GM19324 (cell line): ENCODE measurements around the gene REX1BD.
A peak's percentile ranks its signal among the peaks of the same experiment; 100 is the strongest.
"Not testable (repeated sequence)": the region's sequence is repeated elsewhere in the genome, so short reads cannot be mapped to it uniquely, and the experiment has no call there.

Source experiments
- ATAC-seq: cut with Tn5 transposase; IDR thresholded peaks from one replicate; pipeline ENCODE4 v1.9.1; 2021; ENCODE audit warnings: mild to moderate bottlenecking, moderate library complexity; ENCODE audit not compliant: unreplicated experiment, low FRiP score

The REX1BD gene

DNA sequence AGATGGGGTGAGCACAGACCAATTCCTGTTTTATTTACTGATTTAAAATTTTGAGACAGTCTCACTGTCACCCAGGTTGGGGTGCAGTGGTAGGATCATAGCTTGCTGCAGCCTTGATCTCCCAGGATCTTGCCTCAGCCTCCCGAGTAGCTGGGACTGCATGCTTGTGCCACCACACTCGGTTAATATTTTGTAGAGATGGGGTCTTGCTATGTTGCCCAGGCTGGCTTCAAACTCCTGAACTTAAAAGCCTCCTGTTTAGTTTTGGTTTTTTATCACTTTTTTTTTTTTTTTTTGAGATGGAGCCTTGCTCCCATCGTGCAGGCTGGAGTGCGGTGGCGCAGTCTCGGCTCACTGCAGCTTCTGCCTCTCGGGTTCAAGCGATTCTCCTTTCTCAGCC lies 12.2 kb upstream of the REX1BD start:
- no peak for ATAC-seq

DNA sequence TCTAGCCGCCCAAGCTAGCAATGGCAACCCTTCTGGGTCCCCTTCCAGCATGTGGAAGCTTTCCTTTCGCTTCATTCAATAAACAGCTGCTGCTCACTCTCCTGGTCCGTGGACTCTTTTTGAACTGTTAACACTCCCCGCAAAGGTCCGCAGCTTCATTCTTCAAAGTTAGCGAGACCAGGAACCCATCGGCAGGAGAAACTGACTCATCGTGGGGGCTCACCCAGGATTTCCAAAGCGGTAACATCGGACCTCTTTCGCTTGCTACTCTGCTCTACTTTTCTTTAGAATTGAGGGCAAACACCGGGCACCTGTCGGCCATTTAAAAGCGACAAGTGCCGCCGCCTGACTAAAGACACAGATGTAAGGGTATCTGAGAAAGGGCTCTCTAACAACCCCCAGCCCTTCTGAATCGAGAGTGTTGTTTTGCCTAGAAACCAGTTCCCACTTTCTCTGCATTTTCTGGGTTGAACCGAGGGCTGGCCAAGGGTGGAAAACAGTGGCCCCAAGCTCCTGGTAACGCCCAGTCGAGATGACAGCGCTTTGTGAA lies 11.2 kb upstream of the REX1BD start:
- ATAC-seq: no peak

DNA sequence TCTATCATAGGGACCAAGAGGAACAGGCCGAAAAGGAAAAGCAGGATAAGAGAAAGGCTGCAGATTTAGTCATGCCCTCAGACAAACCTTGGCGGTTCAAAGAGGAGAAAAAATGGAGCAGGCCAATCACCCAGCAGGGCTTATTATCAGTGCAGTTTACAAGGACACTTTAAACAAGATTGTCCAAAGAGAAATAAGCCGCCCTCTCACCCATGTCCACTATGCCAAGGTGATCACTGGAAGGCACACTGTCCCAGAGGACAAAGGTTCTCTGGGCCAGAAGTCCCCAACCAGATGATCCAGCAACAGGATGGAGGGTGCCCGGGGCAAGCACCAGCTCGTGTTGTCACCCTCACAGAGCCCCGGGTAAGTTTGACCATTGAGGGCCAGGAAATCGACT lies 8.3 kb upstream of the REX1BD start:
- ATAC-seq: no peak

DNA sequence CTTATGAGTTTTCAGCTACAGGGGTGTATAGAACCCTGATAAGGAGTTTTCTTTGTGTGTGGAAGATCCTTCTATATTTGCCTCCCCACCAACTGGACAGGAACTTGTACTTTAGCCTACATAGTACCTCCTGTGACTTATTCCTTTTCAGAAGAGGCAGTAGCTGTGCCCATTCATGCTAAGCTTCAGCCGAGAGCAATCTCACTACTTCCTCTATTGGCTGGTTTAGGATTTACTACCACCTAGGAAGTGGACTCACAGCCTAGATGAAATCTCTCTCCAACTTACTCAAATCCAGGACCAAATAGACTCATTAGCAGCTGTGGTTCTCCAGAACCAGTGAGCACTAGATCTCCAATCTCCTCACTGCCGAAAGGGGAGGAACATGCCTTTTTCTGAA lies 2.3 kb upstream of the REX1BD start:
- ATAC-seq: no peak

DNA sequence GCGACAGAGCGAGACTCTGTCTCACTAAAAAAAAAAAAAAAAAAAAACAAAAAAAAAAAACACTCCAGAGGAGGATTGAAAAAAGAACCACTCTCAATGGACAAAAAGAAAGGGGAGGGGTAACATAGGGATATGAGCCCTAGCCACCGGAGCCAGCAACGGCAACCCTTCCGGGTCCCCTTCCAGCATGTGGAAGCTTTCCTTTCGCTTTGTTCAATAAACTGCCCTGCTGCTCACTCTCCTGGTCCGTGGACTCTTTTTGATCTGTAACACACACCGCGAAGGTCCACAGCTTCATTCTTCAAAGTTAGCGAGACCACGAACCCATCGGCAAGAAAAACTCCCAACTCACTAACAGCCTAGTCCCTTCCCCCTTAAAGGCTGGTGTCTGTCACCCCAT lies 1.0 kb upstream of the REX1BD start:
- no peak for ATAC-seq

DNA sequence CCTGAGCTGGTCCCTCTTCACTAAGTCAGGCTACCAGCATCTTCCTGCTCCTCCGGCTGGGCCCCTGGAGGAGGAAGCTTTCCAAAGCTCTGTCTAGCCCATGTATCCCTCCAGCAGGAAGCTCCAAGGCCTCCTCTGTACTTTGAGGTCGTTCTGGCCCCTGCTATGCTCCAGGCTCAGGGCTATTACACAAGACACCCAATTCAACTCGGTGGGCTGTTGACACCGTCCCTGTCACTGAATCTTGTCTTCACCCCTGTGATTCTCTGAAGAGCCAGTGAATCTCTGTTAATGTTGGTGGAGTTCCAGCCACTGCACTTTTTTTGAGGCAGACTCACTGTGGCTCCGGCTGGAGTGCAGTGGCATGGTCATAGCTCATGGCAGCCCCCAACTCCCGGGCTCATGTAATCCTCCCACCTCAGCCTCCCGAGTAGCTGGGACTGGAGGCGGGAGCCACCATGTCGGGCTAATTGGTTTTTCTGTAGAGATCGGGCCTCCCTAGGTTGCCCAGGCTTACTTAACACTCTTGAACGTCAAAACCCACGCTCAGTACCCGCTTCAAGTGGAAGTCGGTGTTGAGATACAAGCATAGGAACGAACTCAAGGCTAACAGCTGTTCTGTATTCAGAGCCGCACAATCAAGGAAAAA lies 512 bp upstream of the REX1BD start:
- ATAC-seq: no peak

DNA sequence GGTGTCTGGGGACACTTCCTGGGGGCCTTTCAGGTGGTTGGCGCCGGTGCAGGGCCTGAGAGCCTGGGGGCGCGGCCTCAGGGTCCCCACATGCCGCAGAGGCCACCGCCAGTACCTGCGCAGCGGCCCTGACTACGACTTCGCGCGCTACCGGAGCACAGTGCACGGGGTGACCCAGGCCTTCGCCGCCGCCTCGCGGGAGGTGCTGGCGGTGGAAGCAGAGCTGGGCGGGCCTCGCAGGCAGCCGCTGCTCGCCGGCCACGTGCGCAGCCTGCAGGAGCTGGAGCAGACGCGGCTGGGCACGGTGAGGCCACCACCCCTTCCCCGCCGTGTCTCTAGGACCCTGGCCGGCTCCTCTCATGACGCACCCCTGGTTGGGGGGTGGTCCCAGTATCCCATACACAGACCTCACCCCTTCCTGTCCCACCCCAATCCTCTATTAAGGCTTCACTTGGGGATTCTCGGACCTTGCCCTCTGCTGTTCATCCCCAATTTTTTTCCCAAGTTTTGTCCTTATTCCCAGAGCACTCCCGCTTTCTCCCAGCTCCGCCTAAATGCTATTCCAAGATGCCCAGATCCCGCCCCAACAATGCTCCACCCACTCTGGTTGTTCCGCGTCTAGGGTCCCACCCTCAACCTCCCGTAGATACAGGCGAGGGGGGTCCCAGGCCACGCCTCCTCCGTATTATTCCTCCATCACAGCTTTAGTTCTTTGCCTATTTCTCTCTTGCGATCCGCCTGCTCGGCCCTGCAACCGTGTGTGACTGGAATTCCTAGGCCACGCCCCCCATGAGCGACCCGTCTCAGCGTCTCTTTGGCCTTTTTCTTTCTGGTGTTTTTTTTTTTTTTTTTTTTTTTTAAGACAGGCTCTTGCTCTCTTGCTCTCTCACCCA lies 1.0 kb downstream of the REX1BD start:
- ATAC-seq: peak; percentile 39

DNA sequence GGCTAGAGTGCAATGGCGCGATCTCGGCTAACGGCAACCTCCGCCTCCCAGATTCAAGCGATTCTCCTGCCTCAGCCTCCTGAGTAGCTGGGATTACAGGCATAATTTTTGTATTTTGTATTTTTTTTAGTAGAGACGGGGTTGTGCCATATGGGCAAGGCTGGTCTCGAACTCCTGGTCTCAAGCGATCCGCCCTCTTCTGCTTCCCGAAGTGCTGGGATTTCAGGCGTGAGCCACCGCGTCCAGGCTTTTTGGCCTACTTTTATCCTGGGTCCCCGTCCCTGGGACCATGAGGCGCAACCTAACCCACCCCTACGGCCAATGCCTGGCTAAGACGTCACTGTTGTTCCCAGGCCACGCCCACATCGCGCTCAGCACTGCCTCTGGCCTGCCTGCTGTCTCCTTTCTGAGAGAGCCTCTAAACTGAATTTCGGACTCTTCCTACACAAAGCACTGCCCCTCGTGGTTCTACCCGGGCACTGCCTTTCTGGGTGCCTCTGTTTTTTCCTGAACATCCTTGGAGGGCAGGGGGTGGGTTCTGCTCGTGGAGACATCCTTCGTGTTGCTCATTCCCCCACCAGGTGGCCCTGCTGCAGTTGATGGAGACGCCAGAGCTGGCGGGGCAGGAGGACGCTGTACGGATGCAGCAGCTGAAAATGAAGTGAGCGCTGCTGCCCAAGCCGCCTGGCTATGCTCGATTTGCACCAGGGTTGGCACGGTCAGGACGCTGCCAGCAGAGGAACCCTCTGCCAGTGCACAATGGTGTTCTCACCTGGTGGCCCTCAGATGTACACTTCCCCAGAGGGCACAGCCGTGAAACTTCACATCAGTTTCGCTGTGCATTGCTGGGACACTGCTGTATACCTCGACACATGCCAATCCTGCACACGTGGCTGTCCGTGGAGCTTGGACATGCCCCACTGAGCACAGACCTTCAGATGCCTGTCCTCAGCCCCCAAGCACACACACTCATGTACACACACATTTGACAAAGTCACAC lies 2.0 kb downstream of the REX1BD start:
- no peak for ATAC-seq

DNA sequence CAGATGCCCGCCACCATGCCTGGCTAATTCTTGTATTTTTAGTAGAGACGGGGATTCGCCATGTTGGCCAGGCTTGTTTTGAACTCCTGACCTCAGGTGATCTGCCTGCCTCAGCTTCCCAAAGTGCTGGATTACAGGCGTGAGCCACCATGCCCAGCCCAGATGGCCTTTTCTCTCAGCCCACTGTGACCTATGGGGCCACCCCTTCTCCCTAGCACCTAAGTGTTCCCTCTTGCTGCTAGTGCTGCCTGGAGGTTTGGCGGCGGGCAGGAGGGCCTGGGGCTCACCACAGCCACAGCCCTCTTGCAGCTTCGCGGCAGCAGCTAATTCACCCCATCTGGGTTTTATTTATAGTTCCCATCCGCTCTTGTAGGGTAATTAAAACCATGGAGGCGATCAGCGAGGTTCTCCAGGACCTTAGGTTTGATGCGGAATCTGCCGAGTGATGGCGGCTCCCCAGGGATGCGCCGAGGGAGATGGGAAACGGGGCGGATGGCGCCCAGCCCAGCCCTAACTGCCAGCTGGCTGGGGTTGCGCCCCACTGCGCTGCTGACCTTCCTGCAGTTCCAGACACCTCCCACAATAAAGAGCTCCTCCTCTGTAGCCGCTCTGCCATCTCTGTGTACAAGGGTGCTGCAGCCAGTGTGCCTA lies 3.3 kb downstream of the REX1BD start:
- no peak for ATAC-seq

DNA sequence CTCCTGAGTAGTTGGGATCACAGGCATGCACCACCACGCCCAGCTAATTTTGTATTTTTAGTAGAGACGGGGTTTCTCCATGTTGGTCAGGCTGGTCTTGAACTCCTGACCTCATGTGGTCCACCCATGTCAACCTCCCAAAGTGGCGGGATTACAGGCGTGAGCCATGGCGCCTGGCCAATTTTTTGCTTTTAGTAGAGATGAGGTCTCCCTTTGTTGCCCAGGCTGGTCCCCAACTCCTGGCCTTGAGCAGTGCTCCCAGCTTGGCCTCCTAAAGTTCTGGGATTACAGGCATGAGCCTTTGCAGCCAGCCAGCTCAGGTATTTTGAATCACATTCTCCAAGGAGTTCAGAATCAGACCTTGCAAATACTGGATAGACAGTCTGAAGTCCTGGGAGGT lies 4.1 kb downstream of the REX1BD start:
- ATAC-seq: not testable (repeated sequence)

DNA sequence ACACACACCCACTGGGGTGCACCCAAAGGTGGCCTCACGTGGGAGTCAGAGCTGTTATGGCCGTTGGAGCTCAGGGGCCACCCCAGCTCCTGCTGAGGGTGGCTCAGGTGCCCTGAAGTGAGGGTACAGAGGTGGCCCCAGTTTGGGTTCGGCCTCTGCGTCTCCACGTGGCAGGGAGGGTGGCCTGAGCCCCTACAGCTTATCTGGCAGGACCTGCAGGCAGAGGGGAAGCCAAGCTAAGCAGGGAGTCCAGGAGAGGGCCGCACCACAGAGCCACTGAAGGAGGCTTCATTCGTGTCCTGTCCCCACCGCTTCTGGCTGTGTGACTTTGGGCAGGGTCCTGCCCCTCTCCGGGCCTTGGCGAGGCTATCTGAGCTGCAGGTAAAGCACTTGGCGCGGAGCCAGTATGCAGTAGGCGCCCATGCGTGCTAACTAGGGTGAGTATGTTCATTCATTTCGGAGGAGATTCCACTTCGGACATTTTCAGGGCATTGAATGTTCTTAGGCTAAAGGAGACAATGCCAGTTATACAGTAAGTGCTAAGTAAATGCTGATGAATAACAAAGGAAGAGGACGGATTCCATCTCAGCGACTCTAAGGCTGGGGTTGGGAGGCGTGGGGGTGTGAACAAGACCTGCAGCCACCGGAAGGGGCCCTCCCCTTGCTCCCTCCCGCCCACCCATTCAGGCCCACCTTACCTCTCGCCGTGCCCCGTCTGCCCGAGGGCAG lies 4.9 kb downstream of the REX1BD start:
- no peak for ATAC-seq

DNA sequence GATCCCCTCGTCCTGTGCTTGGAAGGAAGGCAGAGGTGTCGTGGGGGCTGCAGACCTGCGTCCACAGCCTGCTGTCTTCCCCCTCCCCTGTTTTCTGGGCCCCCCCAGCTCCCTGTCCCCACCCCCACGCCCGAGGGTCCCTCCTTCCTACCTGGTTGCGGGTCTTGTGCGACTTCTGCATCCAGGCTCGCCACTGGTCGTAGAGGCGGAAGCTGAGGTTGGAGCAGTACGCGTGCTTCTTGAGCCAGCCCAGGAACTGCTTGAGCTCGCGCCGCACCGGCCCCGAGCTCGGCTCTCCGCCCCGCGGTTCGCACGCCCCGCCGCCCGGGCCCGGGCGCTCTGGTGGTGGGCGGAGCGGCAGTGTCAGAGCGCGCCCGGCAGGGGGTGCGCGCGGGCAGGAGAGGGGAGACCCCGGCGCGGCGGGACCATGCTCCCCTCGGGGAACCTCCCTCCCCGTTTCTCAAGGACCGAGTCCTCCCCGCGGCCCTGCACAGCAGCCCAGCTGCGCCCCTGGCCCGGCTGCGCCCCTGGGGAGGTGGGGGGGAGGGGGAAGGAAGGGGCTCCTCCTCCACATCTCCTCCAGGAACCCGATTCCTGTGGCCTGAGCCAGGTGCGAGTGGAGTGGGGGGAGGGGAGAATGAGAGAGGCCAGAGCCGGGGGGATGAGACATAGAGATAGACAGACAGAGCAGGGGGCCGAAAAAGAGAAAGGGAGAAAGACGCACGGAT lies 5.7 kb downstream of the REX1BD start:
- peak; percentile 50 for ATAC-seq

DNA sequence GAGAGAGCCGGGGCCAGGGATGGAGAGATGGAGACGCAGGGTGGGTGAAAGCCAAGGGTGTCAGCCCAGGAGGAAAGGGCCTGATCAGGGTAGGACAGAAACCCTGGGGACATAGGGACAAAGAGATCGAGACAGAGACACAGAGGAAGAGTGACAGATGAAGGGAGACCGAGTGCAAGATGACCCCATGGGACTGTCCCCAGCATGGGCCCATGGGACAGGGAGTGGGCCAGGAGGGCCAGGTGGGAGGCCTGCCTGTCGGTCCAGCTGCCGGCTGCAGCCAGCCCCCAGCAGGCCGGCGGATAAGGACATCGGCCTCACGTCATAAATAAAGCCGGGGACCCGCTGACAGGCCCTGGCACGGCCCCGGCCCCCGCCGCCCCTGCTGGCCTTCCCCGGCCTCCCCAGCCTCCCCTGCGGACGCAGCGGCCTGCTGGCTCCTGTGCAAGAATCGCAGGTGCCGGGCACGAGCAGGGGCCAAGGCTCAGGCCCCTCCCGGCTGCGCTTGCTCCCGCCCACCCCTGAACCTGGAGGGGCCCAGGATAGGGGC lies 6.3 kb downstream of the REX1BD start:
- no peak for ATAC-seq

DNA sequence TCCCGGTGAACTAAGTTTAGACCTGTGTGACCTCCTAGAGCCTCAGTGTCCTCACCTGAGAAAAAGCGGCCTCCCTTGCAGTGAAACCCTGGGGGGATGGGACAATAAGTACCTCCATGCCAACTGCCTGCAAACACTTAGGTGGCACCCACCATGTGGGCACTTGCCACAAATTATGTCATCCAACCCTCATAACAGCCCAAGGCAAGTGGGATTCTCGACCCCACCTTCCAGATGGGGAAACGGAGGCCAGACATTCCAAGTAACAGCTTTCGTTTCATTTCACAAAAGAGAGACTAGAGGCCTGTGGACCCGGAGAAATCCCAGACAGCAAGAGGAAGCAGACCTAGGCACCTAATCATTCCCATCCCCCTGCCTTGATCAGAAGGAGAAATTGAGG lies 6.9 kb downstream of the REX1BD start:
- no peak for ATAC-seq

DNA sequence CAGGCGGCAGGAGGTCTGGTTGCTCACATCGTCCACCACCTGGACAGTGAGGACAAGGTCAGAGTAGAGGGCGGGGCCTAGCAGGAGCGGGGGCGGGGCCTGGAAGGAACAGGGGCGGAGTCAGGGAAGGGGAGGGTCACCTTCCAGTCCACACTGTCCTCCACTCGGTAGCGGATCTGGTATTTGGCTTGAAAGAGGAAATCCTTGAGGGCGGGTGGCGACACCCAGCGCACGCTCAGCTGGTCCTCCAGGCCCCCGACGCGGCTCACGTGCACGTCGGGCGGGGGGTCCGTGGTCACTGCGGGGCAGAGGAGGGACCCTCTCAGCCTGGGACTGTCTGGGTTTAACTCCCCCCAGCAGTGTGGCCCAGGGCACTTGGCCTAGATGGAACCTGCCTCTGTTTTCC lies 8.2 kb downstream of the REX1BD start:
- ATAC-seq: no peak

DNA sequence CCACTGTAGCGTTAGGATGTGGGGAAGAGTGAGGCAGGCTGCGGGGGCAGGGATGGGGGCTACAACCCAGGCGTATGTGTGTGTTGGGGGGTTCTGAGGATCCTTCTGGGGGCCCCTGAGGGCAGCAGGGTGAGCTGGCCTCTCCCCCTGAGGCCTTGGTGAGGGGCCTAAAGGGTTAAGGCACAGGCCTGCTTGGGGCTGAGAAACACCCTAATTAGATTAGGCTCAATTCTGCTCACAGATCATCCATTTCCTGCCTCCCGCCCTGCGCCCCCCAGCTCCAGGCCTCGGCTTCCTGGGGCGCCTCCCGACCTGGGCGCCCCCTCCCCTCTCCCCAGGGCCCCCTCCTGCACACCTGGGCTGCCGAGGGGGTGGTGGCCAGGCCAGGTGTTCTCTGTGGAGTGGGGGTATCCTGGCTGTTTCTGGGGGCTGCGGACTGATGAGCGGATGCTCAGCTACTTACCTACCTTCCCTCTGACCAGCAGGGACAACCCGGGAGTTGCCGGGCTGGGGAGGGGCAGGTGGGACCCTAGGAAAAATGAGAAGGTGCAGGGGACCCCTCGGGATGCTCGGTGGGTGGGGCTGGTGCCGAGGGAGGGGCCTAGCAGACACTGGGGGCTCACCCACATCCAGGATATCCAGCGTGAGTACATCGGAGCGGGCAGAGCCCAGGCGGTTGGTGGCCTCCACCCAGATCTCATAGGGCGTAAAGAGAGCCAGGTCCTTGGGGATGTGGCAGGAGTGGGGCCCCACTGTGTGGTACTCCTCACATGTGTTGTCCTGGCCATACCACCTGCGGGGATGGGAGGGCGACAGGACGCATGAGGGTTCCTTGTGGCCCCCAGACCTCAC lies 9.4 kb downstream of the REX1BD start:
- no peak for ATAC-seq

DNA sequence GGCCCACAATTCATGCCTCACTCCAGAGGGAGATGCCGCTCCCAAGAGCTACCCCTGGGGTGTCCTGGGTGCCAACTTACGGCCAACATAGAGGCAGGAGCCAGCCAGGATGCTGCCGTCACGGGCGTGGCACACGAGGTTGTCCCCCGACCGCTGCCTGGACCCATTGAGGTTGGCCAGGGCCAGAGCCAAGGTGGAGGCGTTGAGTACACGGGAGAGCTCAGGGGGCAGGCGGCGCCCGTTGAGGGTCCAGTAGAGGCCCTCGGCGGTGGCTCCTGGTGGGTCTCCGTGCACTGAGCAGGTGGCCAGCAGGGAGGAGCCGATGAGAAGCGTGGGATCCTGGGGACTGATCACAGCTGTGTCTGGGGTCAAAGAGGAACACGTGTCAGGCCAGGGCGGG lies 10.9 kb downstream of the REX1BD start:
- ATAC-seq: no peak
